HFFc6 (cell line): ENCODE results near the gene YPEL1. TPM values are rescaled to one million over a fixed set of nuclear protein-coding genes. Genes with fewer than 3 reads are reported as not detected.

Experiments used
- DNase-seq: peaks from one replicate; pipeline ENCODE4 v3.0.0-alpha.2; 2018
- H3K27ac Mint-ChIP-seq: 2 replicates; pipeline ENCODE4 v1.8.0; 2020; ENCODE audit warnings: mild to moderate bottlenecking, mixed read lengths
- H3K27me3 Mint-ChIP-seq: 2 replicates; pipeline ENCODE4 v1.8.0; 2021; ENCODE audit warnings: mild to moderate bottlenecking, moderate library complexity, mixed read lengths; ENCODE audit not compliant: insufficient read depth
- H3K36me3 Mint-ChIP-seq: 2 replicates; pipeline ENCODE4 v1.8.0; 2021; ENCODE audit warnings: low read depth, mixed read lengths
- H3K4me1 Mint-ChIP-seq: 2 replicates; pipeline ENCODE4 v1.8.0; 2020; ENCODE audit warnings: low read depth, mixed read lengths
- H3K4me3 Mint-ChIP-seq: 2 replicates; pipeline ENCODE4 v1.8.0; 2020; ENCODE audit warnings: mild to moderate bottlenecking, moderate library complexity, mixed read lengths
- H3K9me3 Mint-ChIP-seq: 2 replicates; pipeline ENCODE4 v1.8.0; 2020; ENCODE audit warnings: mild to moderate bottlenecking, mixed read lengths
- long read RNA-seq: library from polyadenylated mRNA; unstranded; transcript quantifications from one replicate; pipeline ENCODE4 v2.0.0, GENCODE V29; 2019
- total RNA-seq, 6 experiments: library from RNA; stranded (reverse); fragmentation: NEBNext Ultra II Directional; extraction: Animal tissue kit (Norgen Biotek cat#: 25700); gene quantifications; 2 replicates in 1 of 6; 3 replicates in 5 of 6; pipeline ENCODE4 v1.2.3, GENCODE V29; 2021
- TF ChIP-seq, protein P1 (sequence below): fragments of 200-600 bp; sonication (generic); IDR thresholded peaks from 2 replicates; pipeline ENCODE4 v1.5.0; 2021; ENCODE audit warnings: antibody characterized with exemption, mild to moderate bottlenecking

YPEL1 gene, protein sequence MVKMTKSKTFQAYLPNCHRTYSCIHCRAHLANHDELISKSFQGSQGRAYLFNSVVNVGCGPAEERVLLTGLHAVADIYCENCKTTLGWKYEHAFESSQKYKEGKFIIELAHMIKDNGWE
- total RNA-seq = under 1 TPM in 5 of 6 experiments, not detected in 1; 0.17 to 0.38 (median 0.20) TPM
- long read RNA-seq = 0 reads

DNA sequence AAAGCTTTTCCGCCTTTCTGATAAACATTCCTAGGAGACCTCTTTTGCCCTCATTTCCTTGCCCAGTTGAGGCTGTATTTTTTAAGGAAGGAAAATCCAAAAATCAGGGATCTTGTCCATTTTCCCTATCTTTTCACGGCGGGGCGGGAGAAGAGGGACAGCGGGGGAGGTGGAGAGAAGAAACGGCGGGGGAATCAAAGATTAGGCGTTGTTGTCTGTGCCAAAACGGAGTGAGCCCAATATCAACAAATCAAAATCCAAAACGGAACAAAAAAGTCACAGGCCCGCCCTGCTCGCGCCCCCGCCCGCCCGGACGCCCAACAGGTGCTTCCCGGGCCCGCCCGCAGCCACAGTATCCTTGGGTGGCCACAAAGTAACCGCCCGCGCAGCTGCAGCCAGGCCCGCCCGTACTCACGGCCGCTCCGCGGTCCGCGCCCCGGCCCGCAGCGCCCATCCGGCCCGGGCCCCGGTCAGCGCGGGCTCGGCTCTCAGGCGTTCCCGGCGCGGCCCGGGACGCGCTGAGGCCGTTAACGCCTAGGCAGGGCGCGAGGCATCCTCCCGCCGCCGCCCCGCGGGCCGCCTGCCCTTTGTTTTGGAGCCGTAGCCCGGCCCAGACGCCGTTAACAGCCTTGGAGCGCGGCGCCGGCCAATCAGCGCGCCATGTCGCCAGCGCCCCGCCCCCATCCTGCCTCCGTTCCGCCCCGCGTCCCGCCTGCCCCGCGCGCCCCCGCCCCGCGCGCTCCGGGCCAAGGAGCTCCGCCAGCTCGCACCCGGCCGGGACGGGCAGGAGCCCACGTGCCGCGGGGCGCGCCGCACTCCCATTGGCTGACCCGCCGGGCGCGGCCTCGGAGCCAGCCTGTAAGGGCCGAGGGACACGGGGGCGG lies at the start of gene YPEL1:
YPEL1 (minus strand) TSS at position 595 of the 884 bp plus-strand sequence. CDS start 25,050 bp downstream, outside the sequence.
- DNase-seq = peak; percentile 89
- H3K4me1 Mint-ChIP-seq = peaks cover 9% of the 10 kb centered on the region
- no peaks in the 10 kb centered on the region for H3K9me3 Mint-ChIP-seq
- TF ChIP-seq, protein P1, sequence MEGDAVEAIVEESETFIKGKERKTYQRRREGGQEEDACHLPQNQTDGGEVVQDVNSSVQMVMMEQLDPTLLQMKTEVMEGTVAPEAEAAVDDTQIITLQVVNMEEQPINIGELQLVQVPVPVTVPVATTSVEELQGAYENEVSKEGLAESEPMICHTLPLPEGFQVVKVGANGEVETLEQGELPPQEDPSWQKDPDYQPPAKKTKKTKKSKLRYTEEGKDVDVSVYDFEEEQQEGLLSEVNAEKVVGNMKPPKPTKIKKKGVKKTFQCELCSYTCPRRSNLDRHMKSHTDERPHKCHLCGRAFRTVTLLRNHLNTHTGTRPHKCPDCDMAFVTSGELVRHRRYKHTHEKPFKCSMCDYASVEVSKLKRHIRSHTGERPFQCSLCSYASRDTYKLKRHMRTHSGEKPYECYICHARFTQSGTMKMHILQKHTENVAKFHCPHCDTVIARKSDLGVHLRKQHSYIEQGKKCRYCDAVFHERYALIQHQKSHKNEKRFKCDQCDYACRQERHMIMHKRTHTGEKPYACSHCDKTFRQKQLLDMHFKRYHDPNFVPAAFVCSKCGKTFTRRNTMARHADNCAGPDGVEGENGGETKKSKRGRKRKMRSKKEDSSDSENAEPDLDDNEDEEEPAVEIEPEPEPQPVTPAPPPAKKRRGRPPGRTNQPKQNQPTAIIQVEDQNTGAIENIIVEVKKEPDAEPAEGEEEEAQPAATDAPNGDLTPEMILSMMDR = no peak
- H3K27me3 Mint-ChIP-seq = peaks cover 25% of the 10 kb centered on the region
- H3K27ac Mint-ChIP-seq = no peak within 1 kb of the TSS
- peak within 1 kb of the TSS; percentile 90 for H3K4me3 Mint-ChIP-seq
- H3K36me3 Mint-ChIP-seq = no peaks in the 10 kb centered on the region

DNA sequence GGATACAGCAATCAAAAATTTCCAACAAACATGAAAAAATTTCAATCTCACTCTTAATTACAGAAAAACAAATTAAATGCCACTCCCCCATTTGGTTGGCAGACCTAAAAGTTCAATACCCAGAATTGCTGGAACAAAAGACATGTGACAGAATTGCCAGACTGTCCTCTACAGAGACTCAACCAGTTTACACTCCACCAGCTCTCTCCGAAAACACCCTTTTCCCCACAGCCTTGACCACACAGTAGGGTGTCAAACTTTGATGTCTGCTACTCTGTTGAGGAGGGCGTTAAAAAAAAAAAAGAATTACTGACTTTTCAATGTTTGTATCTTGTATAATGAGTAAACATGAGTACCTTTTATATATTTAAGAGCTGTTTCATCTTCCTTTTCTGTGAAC lies 44.7 kb upstream of the YPEL1 start:
- Mint-ChIP-seq H3K27me3 (no peaks in the 10 kb centered on the region; the same call in 1 of the 2 replicates), H3K4me1 (peaks cover 28% of the 10 kb centered on the region), H3K36me3 (peaks cover 22% of the 10 kb centered on the region), H3K4me3 (no peak overlapping the region), H3K27ac (no peak overlapping the region), H3K9me3 (no peaks in the 10 kb centered on the region; the same call in 1 of the 2 replicates)
- no peak for DNase-seq
- TF ChIP-seq, protein P1 = no peak

DNA sequence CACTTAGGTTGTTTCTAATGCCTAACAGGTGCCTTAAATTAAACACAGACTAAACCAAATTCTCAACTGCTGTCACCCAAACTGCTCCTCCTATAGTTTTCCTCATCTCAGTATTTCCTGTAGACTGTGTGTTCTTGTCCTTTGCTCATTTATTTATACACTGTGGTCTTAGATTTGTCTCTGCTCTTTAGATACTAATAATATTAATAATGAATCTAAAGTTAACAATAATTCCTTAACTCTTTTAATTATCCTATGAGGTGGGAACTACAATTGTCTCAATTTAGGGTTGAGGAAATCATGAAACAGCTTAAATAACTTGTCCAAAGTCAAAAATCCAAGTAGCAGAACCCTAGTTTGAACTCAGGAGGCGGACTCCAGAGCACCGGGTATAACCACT lies 43.9 kb upstream of the YPEL1 start:
- Mint-ChIP-seq H3K4me3 (no peak overlapping the region), H3K9me3 (no peaks in the 10 kb centered on the region; the same call in 1 of the 2 replicates), H3K36me3 (peaks cover 19% of the 10 kb centered on the region), H3K27ac (peak overlapping the region; percentile 34; the same call in 1 of the 2 replicates), H3K4me1 (peaks cover 28% of the 10 kb centered on the region), H3K27me3 (no peaks in the 10 kb centered on the region; the same call in 1 of the 2 replicates)
- DNase-seq = no peak
- TF ChIP-seq, protein P1 = no peak

GRCh38 chr22:21778705-21779363 lies 43.2 kb upstream of the YPEL1 start:
- peaks cover 14% of the 10 kb centered on the region for H3K36me3 Mint-ChIP-seq
- TF ChIP-seq, protein P1 = no peak
- no peaks in the 10 kb centered on the region; the same call in 1 of the 2 replicates for H3K9me3 Mint-ChIP-seq
- H3K27ac Mint-ChIP-seq = peak overlapping the region; percentile 34; the same call in 1 of the 2 replicates
- H3K27me3 Mint-ChIP-seq = no peaks in the 10 kb centered on the region; the same call in 1 of the 2 replicates
- peaks cover 28% of the 10 kb centered on the region for H3K4me1 Mint-ChIP-seq
- DNase-seq = peak; percentile 44
- no peak overlapping the region for H3K4me3 Mint-ChIP-seq

DNA sequence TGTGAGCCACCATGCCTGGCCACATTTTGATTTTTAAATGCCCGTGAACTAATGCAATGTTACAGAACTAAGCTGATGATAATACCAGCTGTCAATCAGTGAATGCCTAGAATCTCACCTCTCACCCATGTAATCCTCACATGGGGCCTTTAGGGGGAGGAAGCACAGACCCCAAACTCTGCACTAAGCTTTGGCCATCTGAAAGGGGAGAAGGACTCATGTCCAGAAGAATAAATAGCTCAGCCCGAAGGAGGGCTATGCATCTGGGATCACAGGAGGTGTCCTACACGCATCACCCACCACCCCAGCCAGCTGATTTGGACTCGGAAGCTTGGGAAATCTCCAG lies 36.0 kb upstream of the YPEL1 start:
- Mint-ChIP-seq H3K27me3 (peaks cover 2% of the 10 kb centered on the region; the same call in 1 of the 2 replicates), H3K4me1 (peaks cover 5% of the 10 kb centered on the region; the same call in 1 of the 2 replicates), H3K27ac (no peak overlapping the region), H3K9me3 (no peaks in the 10 kb centered on the region; the same call in 1 of the 2 replicates), H3K4me3 (no peak overlapping the region), H3K36me3 (peaks cover 28% of the 10 kb centered on the region)
- TF ChIP-seq, protein P1 = no peak
- no peak for DNase-seq
